ENCODE results near the gene FPGS.
A peak's percentile ranks its signal among the peaks of the same experiment; 100 is the strongest.

Gene FPGS

GRCh38 chr9:127771570-127772189 lies 31.0 kb upstream of the FPGS start:
- no peak for TF ChIP-seq CTCF (IDR thresholded peaks at IDR 0.05; ENCODE audit: insufficient read depth, low read depth, low read length, missing control alignments)
- DNase-seq (ENCODE audit: low read depth), result no peak
- peak overlapping the region; percentile 21 for H3K4me3 ChIP-seq (ENCODE audit: low read length)

GRCh38 chr9:127772603-127773002 lies 30.1 kb upstream of the FPGS start:
- H3K4me3 ChIP-seq (ENCODE audit: low read length), result no peak overlapping the region
- no peak for TF ChIP-seq CTCF (IDR thresholded peaks at IDR 0.05; ENCODE audit: insufficient read depth, low read depth, low read length, missing control alignments)
- no peak for DNase-seq (ENCODE audit: low read depth)

- no peak overlapping the region for H3K4me3 ChIP-seq (ENCODE audit: low read length)
- peak; percentile 18 for DNase-seq (ENCODE audit: low read depth)
- TF ChIP-seq CTCF (IDR thresholded peaks at IDR 0.05; ENCODE audit: insufficient read depth, low read depth, low read length, missing control alignments), result no peak
Observed at GRCh38 chr9:127773272-127773671, 29.4 kb upstream of the FPGS start.

- DNase-seq (ENCODE audit: low read depth), result no peak
- no peak overlapping the region for H3K4me3 ChIP-seq (ENCODE audit: low read length)
- no peak for TF ChIP-seq CTCF (IDR thresholded peaks at IDR 0.05; ENCODE audit: insufficient read depth, low read depth, low read length, missing control alignments)
Observed at GRCh38 chr9:127773981-127774380, 28.7 kb upstream of the FPGS start.

GRCh38 chr9:127776195-127776923 lies 26.3 kb upstream of the FPGS start:
- no peak for DNase-seq (ENCODE audit: low read depth)
- TF ChIP-seq CTCF (IDR thresholded peaks at IDR 0.05; ENCODE audit: insufficient read depth, low read depth, low read length, missing control alignments), result no peak
- H3K4me3 ChIP-seq (ENCODE audit: low read length), result no peak overlapping the region

- no peak for DNase-seq (ENCODE audit: low read depth)
- TF ChIP-seq CTCF (IDR thresholded peaks at IDR 0.05; ENCODE audit: insufficient read depth, low read depth, low read length, missing control alignments), result no peak
- no peak overlapping the region for H3K4me3 ChIP-seq (ENCODE audit: low read length)
Observed at GRCh38 chr9:127776924-127777289, 25.8 kb upstream of the FPGS start.

Measured in epithelial cell of esophagus (primary cell).